GM13976 (cell line): ENCODE results near the gene NOS1.

Experiments
- DNase-seq: peaks from one replicate; pipeline ENCODE4 v3.0.0; 2012; ENCODE audit warnings: low spot score
- in situ Hi-C: fragments of 300-500 bp; cut with MboI; formaldehyde crosslinking; loops from one replicate; pipeline ENCODE4 v1.12.0; 2022; ENCODE audit warnings: low sequenced_read_pairs, mixed read lengths, inconsistent platforms; ENCODE audit not compliant: unreplicated experiment
- TF ChIP-seq, protein P1 (sequence below): IDR thresholded peaks from 2 replicates; pipeline ENCODE4 v1.5.1; 2012; ENCODE audit warnings: borderline replicate concordance, mild to moderate bottlenecking; ENCODE audit not compliant: insufficient read depth; ENCODE audit errors: extremely low read depth, missing control alignments, control extremely low read depth

Gene NOS1

GRCh38 chr12:117367006-117367638, 5.7 kb upstream of the NOS1 start:
- TF ChIP-seq, protein P1, sequence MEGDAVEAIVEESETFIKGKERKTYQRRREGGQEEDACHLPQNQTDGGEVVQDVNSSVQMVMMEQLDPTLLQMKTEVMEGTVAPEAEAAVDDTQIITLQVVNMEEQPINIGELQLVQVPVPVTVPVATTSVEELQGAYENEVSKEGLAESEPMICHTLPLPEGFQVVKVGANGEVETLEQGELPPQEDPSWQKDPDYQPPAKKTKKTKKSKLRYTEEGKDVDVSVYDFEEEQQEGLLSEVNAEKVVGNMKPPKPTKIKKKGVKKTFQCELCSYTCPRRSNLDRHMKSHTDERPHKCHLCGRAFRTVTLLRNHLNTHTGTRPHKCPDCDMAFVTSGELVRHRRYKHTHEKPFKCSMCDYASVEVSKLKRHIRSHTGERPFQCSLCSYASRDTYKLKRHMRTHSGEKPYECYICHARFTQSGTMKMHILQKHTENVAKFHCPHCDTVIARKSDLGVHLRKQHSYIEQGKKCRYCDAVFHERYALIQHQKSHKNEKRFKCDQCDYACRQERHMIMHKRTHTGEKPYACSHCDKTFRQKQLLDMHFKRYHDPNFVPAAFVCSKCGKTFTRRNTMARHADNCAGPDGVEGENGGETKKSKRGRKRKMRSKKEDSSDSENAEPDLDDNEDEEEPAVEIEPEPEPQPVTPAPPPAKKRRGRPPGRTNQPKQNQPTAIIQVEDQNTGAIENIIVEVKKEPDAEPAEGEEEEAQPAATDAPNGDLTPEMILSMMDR, result peak; percentile 88
- in situ Hi-C loops, result loop anchor here (25.0 kb wide), 1 partner anchor 470 kb away; no protein-coding TSS in a partner anchor
- peak; percentile 79 for DNase-seq

- TF ChIP-seq, protein P1, result no peak
- no peak for DNase-seq
- in situ Hi-C loops, result loop anchor here (25.0 kb wide), 1 partner anchor 472 kb away; no protein-coding TSS in a partner anchor
These were observed 3.7 kb upstream of the NOS1 start for GRCh38 chr12:117365049-117365616.

DNA sequence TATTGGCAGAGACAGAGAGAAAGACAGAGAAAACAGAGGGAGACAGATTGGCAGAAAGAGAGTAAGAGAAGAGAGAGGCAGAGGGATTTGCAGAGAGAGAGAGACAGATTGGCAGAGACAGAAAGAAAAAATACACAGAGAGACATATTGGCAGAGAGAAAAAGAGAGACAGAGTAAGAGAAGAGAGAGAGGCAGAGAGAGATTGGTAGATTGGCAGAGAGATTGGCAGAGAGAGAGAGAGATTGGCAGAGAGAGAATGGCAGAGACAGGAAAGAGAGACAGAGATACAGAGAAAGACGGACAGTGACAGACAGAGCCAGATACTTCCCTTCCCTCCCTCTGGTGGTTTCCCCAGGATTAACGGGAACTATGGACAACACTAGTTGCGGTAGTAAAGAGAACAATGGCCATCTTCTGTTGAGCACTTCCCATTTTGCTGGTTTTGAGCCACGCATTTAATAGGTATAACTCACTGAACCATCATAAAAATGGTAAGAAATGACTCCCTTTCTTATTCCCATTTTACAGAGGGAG, 2.6 kb upstream of the NOS1 start:
- in situ Hi-C loops, result loop anchor here (25.0 kb wide), 1 partner anchor 473 kb away; no protein-coding TSS in a partner anchor
- DNase-seq, result no peak
- TF ChIP-seq, protein P1, result no peak

- TF ChIP-seq, protein P1, result no peak
- in situ Hi-C loops, result loop anchor here (25.0 kb wide), 1 partner anchor 474 kb away; no protein-coding TSS in a partner anchor
- DNase-seq, result no peak
These were observed 1.7 kb upstream of the NOS1 start for GRCh38 chr12:117363056-117363662.

GRCh38 chr12:117362391-117362790, 965 bp upstream of the NOS1 start:
- TF ChIP-seq, protein P1, result no peak
- in situ Hi-C loops, result loop anchor here (25.0 kb wide), 1 partner anchor 475 kb away; no protein-coding TSS in a partner anchor

GRCh38 chr12:117361905-117362304, 479 bp upstream of the NOS1 start:
- TF ChIP-seq, protein P1, result no peak
- no peak for DNase-seq
- in situ Hi-C loops, result loop anchor here (25.0 kb wide), 1 partner anchor 475 kb away; no protein-coding TSS in a partner anchor

More at GRCh38 chr12:117362391-117362790, 965 bp upstream of the NOS1 start:
- DNase-seq, result no peak
